H9 (cell line): ENCODE results near the gene ADGRG2. TPM values are rescaled to one million over a fixed set of nuclear protein-coding genes. Genes with fewer than 3 reads are reported as not detected.

Source experiments
- DNase-seq: peaks from one replicate; pipeline ENCODE4 v3.0.0-alpha.2; 2017
- H2AFZ ChIP-seq: one replicate; pipeline ENCODE4 v1.6.1; 2013; ENCODE audit warnings: mild to moderate bottlenecking, low read length, control low read depth, moderate library complexity
- H2AK5ac ChIP-seq: 2 replicates; pipeline ENCODE4 v1.6.1; 2013; ENCODE audit warnings: low read length, control low read depth, mixed read lengths; ENCODE audit not compliant: insufficient read length
- H2BK120ac ChIP-seq: one replicate; pipeline ENCODE4 v1.6.1; 2013; ENCODE audit warnings: low read depth, mild to moderate bottlenecking, low read length, control low read depth, inconsistent platforms; ENCODE audit not compliant: poor library complexity, severe bottlenecking
- H2BK12ac ChIP-seq: 2 replicates; pipeline ENCODE4 v1.6.1; 2013; ENCODE audit warnings: low read length, control low read depth, mixed read lengths, low read depth; ENCODE audit not compliant: insufficient read length
- H2BK15ac ChIP-seq: 2 replicates; pipeline ENCODE4 v1.6.1; 2013; ENCODE audit warnings: low read depth, low read length, control low read depth
- H2BK20ac ChIP-seq: one replicate; pipeline ENCODE4 v1.6.1; 2013; ENCODE audit warnings: low read depth, mild to moderate bottlenecking, low read length, control low read depth, inconsistent platforms; ENCODE audit not compliant: poor library complexity, severe bottlenecking
- H2BK5ac ChIP-seq: 2 replicates; pipeline ENCODE4 v1.6.1; 2013; ENCODE audit warnings: low read length, control low read depth, mixed read lengths; ENCODE audit not compliant: insufficient read length
- H3K14ac ChIP-seq: 2 replicates; pipeline ENCODE4 v1.6.1; 2013; ENCODE audit warnings: low read length, control low read depth; ENCODE audit not compliant: insufficient read depth
- H3K18ac ChIP-seq: 2 replicates; pipeline ENCODE4 v1.6.1; 2013; ENCODE audit warnings: low read depth, mild to moderate bottlenecking, mixed read lengths, low read length, control low read depth; ENCODE audit not compliant: insufficient read length
- H3K23ac ChIP-seq: 2 replicates; pipeline ENCODE4 v1.6.1; 2013; ENCODE audit warnings: low read length, control low read depth, mixed read lengths, low read depth; ENCODE audit not compliant: insufficient read length
- H3K23me2 ChIP-seq: 2 replicates; pipeline ENCODE4 v1.6.1; 2013; ENCODE audit warnings: low read depth, mild to moderate bottlenecking, mixed read lengths, low read length, control low read depth; ENCODE audit not compliant: insufficient read length, poor library complexity, severe bottlenecking
- H3K27ac ChIP-seq: 2 replicates; pipeline ENCODE4 v1.5.1; 2013; ENCODE audit warnings: low read length, control low read depth, mixed read lengths, low read depth; ENCODE audit not compliant: insufficient read length
- H3K27me3 ChIP-seq: 2 replicates; pipeline ENCODE4 v1.6.1; 2013; ENCODE audit warnings: low read length, control low read depth, inconsistent platforms; ENCODE audit not compliant: insufficient read depth
- H3K4ac ChIP-seq: 2 replicates; pipeline ENCODE4 v1.6.1; 2013; ENCODE audit warnings: low read depth, mild to moderate bottlenecking, control low read depth, inconsistent platforms, low read length, moderate library complexity
- H3K4me1 ChIP-seq: 2 replicates; pipeline ENCODE4 v1.6.1; 2013; ENCODE audit warnings: low read length, control low read depth, inconsistent platforms; ENCODE audit not compliant: insufficient read depth
- H3K4me2 ChIP-seq: 2 replicates; pipeline ENCODE4 v1.6.1; 2013; ENCODE audit warnings: low read length, control low read depth, mixed read lengths; ENCODE audit not compliant: insufficient read length, insufficient read depth
- H3K56ac ChIP-seq: 2 replicates; pipeline ENCODE4 v1.6.1; 2013; ENCODE audit warnings: low read depth, mild to moderate bottlenecking, mixed read lengths, low read length, control low read depth; ENCODE audit not compliant: insufficient read length
- H3K79me1 ChIP-seq: 2 replicates; pipeline ENCODE4 v1.6.1; 2013; ENCODE audit warnings: low read depth, mild to moderate bottlenecking, moderate library complexity, low read length, control low read depth, inconsistent platforms; ENCODE audit not compliant: insufficient read depth, poor library complexity, severe bottlenecking
- H3K79me2 ChIP-seq: 2 replicates; pipeline ENCODE4 v1.6.1; 2013; ENCODE audit warnings: low read length, control low read depth, inconsistent platforms; ENCODE audit not compliant: insufficient read depth
- H3K9ac ChIP-seq: 2 replicates; pipeline ENCODE4 v1.6.1; 2013; ENCODE audit warnings: low read length, control low read depth, mixed read lengths; ENCODE audit not compliant: insufficient read length; ENCODE audit errors: extremely low read depth
- H3K9me3 ChIP-seq: one replicate; pipeline ENCODE4 v1.6.1; 2013; ENCODE audit warnings: low read depth, low read length, inconsistent platforms; ENCODE audit not compliant: control insufficient read depth
- H3T11ph ChIP-seq: one replicate; pipeline ENCODE4 v1.6.1; 2013; ENCODE audit warnings: mild to moderate bottlenecking, low read length, control low read depth, inconsistent platforms
- H4K20me1 ChIP-seq: one replicate; pipeline ENCODE4 v1.6.1; 2013; ENCODE audit not compliant: control insufficient read depth, insufficient read length, insufficient read depth
- H4K5ac ChIP-seq: 2 replicates; pipeline ENCODE4 v1.6.1; 2013; ENCODE audit warnings: low read depth, mild to moderate bottlenecking, mixed read lengths, low read length, control low read depth; ENCODE audit not compliant: insufficient read length
- H4K8ac ChIP-seq: replicated peaks from 2 replicates; pipeline ENCODE4 v1.6.1; 2013; ENCODE audit warnings: low read length, control low read depth, mixed read lengths, low read depth; ENCODE audit not compliant: insufficient read length
- H4K91ac ChIP-seq: 2 replicates; pipeline ENCODE4 v1.6.1; 2013; ENCODE audit warnings: low read depth, mild to moderate bottlenecking, moderate library complexity, mixed read lengths, low read length, control low read depth; ENCODE audit not compliant: insufficient read length
- H3K27ac Mint-ChIP-seq, 3 experiments: 2 replicates in 2 of 3; 3 replicates in 1 of 3; pipeline ENCODE4 v1.8.0; 2020 to 2021; ENCODE audit warnings: mixed read lengths in 3 of 3, mild to moderate bottlenecking in 1 of 3, moderate library complexity in 1 of 3
- H3K27me3 Mint-ChIP-seq: 2 replicates; pipeline ENCODE4 v1.8.0; 2021; ENCODE audit warnings: low read depth, mild to moderate bottlenecking, moderate library complexity, mixed read lengths
- H3K36me3 Mint-ChIP-seq, 3 experiments: 2 replicates in 2 of 3; 3 replicates in 1 of 3; pipeline ENCODE4 v1.8.0; 2020 to 2021; ENCODE audit warnings: low read depth in 3 of 3, mixed read lengths in 3 of 3; ENCODE audit not compliant: insufficient read depth in 1 of 3
- H3K4me1 Mint-ChIP-seq, 2 experiments: 2 replicates each; pipeline ENCODE4 v1.8.0; 2020; ENCODE audit warnings: mixed read lengths in 2 of 2
- H3K4me3 Mint-ChIP-seq, 2 experiments: 2 replicates in 1 of 2; 3 replicates in 1 of 2; pipeline ENCODE4 v1.8.0; 2020 to 2021; ENCODE audit warnings: mild to moderate bottlenecking in 2 of 2, mixed read lengths in 2 of 2, moderate library complexity in 1 of 2
- H3K9me3 Mint-ChIP-seq, 2 experiments: 2 replicates in 1 of 2; 3 replicates in 1 of 2; pipeline ENCODE4 v1.8.0; 2020; ENCODE audit warnings: mild to moderate bottlenecking in 2 of 2, mixed read lengths in 2 of 2, moderate library complexity in 1 of 2
- WGBS: extraction: QIAGEN DNeasy Blood & Tissue Kit; methylation state at CpG from one replicate; pipeline ENCODE4 v1.1.7; 2013; ENCODE audit warnings: missing lambda C conversion rate, low lambda C conversion rate, mixed read lengths; ENCODE audit not compliant: insufficient read length; ENCODE audit errors: extremely low coverage; 5-methylcytosine and 5-hydroxymethylcytosine counted together
- total RNA-seq: library from RNA; stranded (reverse); gene quantifications from 2 replicates; pipeline ENCODE4 v1.2.1, GENCODE V29; 2021
- TF ChIP-seq, protein P1 (sequence below): fragments of 200-600 bp; sonication (generic); conservative IDR thresholded peaks from 3 replicates; pipeline ENCODE4 v1.8.0; 2021; ENCODE audit warnings: antibody characterized with exemption, mild to moderate bottlenecking

Gene ADGRG2
- total RNA-seq, 1 experiment from 2014 or later, result 6.8 TPM

DNA sequence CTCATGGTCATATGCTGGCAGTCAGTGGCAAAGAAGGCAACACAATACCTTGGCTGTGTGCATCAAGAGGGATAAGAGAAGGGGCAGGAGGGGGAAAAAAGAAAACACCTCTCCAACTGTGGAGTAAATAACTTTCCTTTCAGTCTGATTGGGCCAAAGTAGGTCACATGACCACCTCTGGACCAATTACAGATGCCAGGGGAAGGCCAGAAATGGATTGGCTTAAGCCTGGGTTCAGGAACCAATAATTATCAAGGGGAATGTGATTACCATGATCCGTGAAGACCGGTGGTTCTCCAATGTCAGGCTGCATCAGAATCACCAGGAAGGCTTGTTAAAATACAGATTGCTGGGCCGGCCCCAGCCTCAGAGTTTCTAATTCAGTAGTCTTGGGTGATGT, 7.4 kb upstream of the ADGRG2 start:
- H4K5ac ChIP-seq, result no peak overlapping the region
- H3K14ac ChIP-seq, result no peak overlapping the region
- WGBS, result no CpG with 5 or more reads among the region's 3 CpGs
- no peak overlapping the region for H2BK20ac ChIP-seq
- H2BK15ac ChIP-seq, result no peak overlapping the region
- no peak overlapping the region for H2BK5ac ChIP-seq
- no peak overlapping the region for H3K27ac Mint-ChIP-seq
- H4K91ac ChIP-seq, result no peak overlapping the region
- H2BK12ac ChIP-seq, result no peak overlapping the region
- DNase-seq, result no peak
- no peak overlapping the region for H3K27ac ChIP-seq
- no peak overlapping the region for H2AK5ac ChIP-seq
- H3K4me1 Mint-ChIP-seq, result peaks cover 0 to 1% of the 10 kb centered on the region in 2 experiments; a peak in 3 of 4 replicates
- no peak overlapping the region for H3K56ac ChIP-seq
- H2BK120ac ChIP-seq, result no peak overlapping the region
- peaks cover 76 to 88% of the 10 kb centered on the region in 2 experiments for H3K9me3 Mint-ChIP-seq
- H3K36me3 Mint-ChIP-seq, result peaks cover 0 to 8% (median 2%) of the 10 kb centered on the region in 3 experiments; a peak in 4 of 7 replicates
- H4K8ac ChIP-seq, result no peak overlapping the region
- TF ChIP-seq, protein P1, sequence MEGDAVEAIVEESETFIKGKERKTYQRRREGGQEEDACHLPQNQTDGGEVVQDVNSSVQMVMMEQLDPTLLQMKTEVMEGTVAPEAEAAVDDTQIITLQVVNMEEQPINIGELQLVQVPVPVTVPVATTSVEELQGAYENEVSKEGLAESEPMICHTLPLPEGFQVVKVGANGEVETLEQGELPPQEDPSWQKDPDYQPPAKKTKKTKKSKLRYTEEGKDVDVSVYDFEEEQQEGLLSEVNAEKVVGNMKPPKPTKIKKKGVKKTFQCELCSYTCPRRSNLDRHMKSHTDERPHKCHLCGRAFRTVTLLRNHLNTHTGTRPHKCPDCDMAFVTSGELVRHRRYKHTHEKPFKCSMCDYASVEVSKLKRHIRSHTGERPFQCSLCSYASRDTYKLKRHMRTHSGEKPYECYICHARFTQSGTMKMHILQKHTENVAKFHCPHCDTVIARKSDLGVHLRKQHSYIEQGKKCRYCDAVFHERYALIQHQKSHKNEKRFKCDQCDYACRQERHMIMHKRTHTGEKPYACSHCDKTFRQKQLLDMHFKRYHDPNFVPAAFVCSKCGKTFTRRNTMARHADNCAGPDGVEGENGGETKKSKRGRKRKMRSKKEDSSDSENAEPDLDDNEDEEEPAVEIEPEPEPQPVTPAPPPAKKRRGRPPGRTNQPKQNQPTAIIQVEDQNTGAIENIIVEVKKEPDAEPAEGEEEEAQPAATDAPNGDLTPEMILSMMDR, result no peak
- H3K9ac ChIP-seq, result no peak overlapping the region
- H3K23ac ChIP-seq, result no peak overlapping the region
- no peak overlapping the region for H3T11ph ChIP-seq
- no peaks in the 10 kb centered on the region for H3K79me1 ChIP-seq
- H3K23me2 ChIP-seq, result no peaks in the 10 kb centered on the region
- no peaks in the 10 kb centered on the region for H3K27me3 ChIP-seq
- H3K9me3 ChIP-seq, result peaks cover 4% of the 10 kb centered on the region
- no peak overlapping the region for H3K4me3 Mint-ChIP-seq
- no peaks in the 10 kb centered on the region for H3K4me1 ChIP-seq
- no peak overlapping the region for H3K18ac ChIP-seq
- no peaks in the 10 kb centered on the region for H4K20me1 ChIP-seq
- peaks cover 15% of the 10 kb centered on the region for H3K27me3 Mint-ChIP-seq
- no peak overlapping the region for H3K4ac ChIP-seq
- H2AFZ ChIP-seq, result no peak overlapping the region
- H3K4me2 ChIP-seq, result no peak overlapping the region
- no peaks in the 10 kb centered on the region for H3K79me2 ChIP-seq
